AG20443 (cell line): ENCODE measurements around the gene SYTL3.
"Not testable (repeated sequence)": the region's sequence is repeated elsewhere in the genome, so short reads cannot be mapped to it uniquely, and the experiment has no call there.

Experiments used
- DNase-seq: peaks from one replicate; pipeline ENCODE4 v3.0.0; 2012; ENCODE audit warnings: low spot score, mixed read lengths

Gene SYTL3

GRCh38 chr6:158698931-158699330, 49.1 kb downstream of the SYTL3 start:
- DNase-seq: no peak

DNA sequence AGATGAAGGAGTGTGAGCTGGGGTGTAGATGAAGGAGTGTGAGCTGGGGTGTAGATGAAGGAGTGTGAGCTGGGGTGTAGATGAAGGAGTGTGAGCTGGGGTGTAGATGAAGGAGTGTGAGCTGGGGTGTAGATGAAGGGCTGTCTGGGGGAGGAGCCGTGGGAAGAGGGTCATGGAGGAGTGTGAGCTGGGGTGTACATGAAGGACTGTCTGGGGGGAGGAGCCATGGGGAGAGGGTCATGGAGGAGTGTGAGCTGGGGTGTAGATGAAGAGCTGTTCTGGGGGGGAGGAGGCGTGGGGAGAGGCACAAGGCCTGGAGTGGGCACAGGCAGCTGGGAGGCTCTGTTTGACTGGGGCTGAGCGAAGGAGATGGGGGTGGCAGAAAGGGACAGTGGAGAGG, 51.4 kb downstream of the SYTL3 start:
- not testable (repeated sequence) for DNase-seq

- DNase-seq: no peak
These were observed 53.4 kb downstream of the SYTL3 start for GRCh38 chr6:158703111-158703836.

DNA sequence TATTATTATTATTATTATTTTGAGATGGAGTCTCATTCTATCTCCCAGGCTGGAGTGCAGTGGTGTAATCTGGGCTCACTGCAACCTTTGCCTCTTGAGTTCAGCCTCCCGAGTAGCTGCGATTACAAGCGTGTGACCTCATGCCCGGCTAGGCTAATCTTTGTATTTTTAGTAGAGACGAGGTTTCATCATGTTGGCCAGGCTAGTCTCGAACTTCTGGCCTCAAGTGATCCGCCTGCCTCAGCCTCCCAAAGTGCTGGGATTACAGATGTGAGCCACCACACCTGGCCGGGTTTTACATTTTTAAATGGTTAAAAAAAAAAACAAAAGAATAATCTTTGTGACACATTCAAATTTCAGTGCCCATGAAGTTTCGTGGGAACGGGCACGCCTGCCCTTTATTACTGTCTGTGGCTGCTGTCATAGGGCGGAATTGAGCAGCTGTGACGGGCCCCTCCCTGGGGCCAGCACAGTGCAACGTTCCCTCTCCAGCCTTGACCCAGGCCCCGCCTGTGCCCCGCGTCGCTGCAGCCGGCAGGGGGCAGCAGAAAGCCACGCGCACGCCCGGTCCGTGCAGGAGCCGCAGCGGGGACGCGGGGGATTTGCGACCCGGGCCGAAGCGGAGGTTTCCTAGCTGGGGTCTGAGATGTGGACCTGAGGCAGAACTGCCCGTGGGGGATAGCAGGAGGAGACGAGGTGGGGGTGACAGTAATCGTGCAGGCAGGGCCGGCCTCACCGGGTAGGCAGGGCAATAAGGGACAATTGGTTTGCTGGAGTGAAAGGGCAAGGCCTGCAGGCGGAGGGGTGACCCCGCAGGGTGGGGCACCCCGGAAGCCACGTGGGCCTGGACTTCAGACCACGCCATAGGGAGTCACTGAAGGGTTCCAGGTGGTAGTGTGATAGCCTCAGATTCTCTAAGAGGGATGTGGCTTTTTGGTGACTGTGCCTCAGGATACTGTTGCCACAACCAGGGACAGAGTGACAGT, 54.3 kb downstream of the SYTL3 start:
- DNase-seq: peak; percentile 94

DNA sequence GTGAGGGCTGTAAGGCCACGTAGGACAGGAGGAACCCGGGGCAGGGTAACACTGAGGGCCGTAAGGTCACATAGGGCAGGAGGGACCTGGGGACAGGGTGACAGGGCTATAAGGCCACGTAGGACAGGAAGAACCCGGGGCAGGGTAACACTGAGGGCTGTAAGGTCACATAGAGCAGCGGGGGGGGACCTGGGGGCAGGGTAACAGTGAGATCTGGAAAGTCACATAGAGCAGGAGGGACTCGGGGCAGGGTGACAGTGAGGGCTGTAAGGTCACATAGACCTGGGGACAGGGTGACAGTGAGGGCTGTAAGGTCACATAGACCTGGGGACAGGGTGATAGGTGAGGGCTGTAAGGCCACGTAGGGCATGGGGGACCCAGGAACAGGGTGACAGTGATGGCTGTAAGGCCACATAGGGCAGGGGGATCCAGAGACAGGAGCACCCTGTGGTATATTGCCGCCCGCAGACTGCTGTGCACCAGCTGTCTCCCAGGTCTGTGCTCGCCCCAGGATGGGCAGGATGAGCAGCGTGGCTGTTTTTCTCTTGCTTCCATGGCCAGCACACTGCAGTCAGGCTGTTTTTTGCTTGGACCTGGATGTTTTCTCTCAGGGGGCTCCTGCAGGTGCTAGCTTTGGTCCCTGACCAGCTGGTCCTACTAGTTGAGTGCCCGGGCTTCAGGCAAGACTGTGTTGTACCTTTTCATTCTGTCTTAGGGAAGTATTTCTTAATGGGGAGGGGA, 55.7 kb downstream of the SYTL3 start:
- DNase-seq: no peak

DNA sequence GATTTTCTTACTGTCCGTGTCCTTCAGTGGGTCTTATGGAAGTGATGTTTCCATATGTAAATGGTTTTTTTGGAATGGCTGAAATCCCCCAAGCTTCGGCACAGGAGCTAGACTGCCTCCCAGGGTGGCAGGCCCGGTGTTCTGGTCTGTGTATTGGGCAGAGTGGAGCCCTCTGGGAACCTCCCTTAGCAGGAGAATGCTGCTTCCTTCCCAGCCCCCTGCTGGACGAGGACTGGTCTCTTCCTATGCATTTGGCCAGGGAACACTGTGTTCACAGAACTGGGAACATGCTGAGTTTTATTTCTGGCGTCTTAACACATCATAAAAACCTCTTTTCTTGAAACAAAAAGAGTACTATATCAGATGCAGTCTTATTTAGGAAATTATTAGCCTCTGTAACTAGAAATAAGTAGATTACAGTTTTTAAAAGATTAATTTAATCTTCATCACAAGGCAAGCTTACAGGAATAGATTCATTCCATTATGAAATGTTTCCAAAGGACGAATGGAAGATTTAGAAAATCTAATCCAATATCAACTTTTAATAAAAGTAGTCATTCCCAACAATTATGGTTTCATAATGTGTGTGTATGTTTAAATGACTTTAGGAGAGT, 56.6 kb downstream of the SYTL3 start:
- peak; percentile 56 for DNase-seq

GRCh38 chr6:158707120-158707820, 57.4 kb downstream of the SYTL3 start:
- DNase-seq: peak; percentile 55

- DNase-seq: no peak
These were observed 58.0 kb downstream of the SYTL3 start for GRCh38 chr6:158707821-158708195.

GRCh38 chr6:158708239-158708638, 58.4 kb downstream of the SYTL3 start:
- DNase-seq: no peak

DNA sequence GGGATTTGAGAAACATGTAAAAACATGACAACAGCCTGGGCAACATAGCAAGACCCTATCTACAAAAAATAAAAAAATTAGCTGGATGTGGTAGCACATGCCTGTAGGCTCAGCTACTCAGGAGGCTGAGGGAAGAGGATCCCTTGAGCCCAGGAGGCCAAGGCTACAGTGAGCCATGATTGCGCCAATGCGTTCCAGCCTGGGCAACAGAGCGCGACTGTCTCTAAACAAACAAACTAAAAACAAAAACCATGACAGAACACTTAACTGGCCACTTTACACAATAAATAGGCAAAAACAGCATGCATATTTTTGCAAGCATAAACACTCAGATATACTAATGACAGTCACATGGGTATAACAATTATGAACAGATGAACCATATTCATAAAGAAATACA, 60.0 kb downstream of the SYTL3 start:
- DNase-seq: no peak

DNA sequence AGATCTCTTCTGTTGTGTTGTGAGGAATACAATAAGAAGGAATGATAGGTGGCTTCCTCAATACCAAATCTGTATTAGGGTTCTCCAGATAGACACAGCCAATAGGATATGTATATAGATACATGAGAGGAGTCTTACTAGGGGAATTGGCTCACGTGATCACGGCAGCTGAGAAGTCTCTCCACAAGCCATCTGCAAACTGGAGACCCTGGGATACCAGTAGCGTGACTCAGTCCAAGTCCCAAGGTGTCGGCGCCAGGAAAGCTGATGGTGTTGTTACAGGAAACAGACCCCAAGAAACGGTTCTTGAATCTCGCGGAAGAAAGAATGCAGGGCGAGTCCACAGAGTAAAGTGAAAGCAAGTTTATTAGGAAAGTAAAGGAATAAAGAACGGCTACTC, 61.4 kb downstream of the SYTL3 start:
- DNase-seq: no peak

DNA sequence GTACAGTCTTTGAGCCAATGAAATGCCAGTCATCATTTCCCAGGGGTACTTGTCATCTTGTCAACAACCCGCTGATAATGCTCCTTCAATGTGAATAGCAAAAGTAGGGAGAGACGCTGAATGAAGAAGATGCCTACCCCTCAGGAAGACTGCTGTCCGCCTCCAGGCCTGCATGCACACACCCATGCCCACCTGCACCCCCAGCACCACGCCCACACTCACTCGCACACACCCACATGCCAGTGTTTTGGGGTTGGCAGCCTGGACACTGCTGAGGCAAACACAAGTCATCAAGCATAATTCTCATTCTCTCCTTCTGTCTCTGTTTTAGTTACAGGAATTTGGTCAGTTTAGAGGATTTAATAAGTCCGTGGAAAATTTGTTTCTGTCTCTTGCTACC, 63.6 kb downstream of the SYTL3 start:
- DNase-seq: no peak

- DNase-seq: no peak
These were observed 64.9 kb downstream of the SYTL3 start for GRCh38 chr6:158714706-158715105.

DNA sequence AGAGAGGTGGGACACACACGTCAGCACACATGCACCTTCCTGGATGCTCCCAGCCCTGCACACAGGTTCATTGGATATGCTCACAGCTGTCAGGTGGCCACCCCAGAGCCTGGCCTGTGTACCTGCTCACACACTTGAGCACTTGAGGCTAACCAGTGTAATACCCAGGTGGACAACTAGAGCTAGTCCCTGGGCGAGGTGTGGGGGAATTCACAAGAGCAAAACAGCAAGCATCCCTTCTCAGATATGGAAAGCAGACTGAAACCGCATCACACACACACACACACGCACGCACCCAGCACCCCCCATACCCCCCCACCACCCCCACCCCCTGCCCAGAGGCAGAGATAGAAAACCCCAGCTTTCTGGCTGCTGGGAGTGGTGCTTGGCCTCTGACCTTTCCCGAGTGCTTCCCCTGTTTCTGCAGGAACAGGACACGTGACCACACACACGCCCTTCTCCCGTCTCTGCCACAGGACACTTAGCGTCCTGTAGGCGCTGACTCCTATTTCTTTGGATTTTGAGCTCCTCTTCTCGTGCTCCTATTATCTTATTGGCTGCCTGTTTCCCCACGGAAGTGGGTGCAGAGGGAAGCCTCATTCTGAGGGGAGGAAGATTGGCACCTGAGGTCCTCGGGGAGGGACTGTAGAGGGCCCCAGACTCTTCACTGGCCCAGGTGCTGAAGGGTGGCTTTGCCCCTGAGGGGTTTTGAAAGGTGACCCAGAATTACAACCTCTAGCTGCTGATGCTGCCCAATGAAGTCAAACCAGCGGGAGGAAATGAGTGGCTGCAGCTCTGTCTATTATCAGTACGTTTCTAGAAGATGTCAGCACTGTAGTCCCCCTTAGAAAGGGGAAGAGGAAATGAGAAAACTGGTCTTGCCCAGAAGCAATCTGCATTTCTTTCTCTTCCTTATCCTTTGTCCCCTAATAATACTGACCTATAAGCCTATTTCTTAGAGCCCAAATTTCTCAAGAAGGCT, 65.8 kb downstream of the SYTL3 start:
- DNase-seq: no peak

GRCh38 chr6:158717341-158718330, 67.8 kb downstream of the SYTL3 start:
- DNase-seq: no peak

DNA sequence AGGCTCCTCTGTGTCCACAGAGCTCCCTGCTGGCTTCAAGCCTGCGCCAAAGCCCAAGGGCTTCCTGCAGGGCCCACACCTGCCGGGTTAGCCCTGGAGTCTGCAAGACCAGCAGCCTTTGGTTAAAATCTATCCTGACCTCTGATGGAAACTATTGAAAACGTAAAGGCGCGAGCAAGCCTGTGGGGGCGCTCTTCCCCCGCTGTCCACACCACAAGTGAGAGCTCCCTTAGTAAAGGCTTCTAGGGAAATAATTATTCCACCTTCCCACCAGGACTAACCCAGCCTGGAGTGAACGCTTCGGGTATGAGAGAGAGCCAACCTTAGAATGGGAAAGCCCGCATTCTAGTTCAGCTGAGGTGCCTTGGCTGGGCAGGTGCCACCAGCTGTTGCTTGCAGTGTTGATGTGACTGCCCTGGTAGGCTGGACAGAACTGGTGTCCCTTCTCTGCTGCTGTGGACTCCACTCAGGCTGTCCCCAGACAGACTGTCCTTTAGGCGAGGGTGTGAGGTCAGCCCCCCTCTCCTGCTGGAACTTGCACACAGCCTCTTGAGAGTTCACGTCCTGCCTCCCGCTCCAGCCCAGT, 68.7 kb downstream of the SYTL3 start:
- peak; percentile 34 for DNase-seq

DNA sequence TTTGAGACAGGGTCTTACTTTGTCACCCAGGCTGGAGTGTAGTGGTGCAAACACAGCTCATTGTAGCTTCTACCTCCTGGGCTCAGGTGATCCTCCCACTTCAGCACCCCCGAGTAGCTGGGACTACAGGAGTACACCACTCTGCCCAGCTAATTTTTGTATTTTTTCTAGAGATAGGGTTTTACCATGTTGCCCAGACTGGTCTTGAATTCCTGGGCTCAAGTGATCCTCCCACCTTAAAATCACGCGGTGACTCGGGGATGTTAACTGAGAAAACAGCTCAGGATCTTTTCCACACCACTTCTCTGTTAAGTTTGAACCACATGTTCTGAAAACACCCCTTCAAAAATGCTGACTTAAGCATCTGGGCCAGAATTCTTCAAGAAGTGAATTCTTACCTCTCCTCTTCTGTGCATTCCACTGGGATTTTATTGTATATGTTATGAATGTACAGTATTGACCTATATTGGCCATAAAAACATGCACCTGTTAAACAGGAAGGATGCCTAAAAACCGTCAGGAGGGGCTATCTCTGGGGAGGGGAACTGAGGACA, 72.4 kb downstream of the SYTL3 start:
- no peak for DNase-seq

GRCh38 chr6:158725704-158726103, 75.8 kb downstream of the SYTL3 start:
- no peak for DNase-seq
